ENCODE measurements around the gene NCOA7.

DNA sequence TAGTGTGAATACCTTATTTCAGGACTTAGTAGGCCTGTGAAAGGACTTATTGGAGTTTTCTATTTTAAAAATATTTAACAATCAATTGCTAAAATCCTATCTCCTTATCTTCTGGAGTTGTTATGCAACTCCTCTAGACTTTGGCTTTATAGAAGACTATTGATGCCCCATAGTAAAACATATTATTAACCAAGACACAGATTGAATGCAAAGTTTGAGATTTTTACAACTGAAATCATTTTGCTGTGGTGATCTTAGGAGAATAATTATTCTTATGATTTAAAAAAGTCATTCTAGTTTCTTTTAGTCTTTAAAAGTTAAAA is 36.9 kb upstream of the NCOA7 start:
- TF ChIP-seq HMG20B (CRISPR knock-in tag; IDR thresholded peaks at IDR 0.05) = no peak
- TF ChIP-seq, protein P1, sequence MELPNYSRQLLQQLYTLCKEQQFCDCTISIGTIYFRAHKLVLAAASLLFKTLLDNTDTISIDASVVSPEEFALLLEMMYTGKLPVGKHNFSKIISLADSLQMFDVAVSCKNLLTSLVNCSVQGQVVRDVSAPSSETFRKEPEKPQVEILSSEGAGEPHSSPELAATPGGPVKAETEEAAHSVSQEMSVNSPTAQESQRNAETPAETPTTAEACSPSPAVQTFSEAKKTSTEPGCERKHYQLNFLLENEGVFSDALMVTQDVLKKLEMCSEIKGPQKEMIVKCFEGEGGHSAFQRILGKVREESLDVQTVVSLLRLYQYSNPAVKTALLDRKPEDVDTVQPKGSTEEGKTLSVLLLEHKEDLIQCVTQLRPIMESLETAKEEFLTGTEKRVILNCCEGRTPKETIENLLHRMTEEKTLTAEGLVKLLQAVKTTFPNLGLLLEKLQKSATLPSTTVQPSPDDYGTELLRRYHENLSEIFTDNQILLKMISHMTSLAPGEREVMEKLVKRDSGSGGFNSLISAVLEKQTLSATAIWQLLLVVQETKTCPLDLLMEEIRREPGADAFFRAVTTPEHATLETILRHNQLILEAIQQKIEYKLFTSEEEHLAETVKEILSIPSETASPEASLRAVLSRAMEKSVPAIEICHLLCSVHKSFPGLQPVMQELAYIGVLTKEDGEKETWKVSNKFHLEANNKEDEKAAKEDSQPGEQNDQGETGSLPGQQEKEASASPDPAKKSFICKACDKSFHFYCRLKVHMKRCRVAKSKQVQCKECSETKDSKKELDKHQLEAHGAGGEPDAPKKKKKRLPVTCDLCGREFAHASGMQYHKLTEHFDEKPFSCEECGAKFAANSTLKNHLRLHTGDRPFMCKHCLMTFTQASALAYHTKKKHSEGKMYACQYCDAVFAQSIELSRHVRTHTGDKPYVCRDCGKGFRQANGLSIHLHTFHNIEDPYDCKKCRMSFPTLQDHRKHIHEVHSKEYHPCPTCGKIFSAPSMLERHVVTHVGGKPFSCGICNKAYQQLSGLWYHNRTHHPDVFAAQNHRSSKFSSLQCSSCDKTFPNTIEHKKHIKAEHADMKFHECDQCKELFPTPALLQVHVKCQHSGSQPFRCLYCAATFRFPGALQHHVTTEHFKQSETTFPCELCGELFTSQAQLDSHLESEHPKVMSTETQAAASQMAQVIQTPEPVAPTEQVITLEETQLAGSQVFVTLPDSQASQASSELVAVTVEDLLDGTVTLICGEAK (IDR thresholded peaks at IDR 0.05) = no peak
- TF ChIP-seq, protein P1 (CRISPR knock-in tag; IDR thresholded peaks at IDR 0.05) = no peak
- TF ChIP-seq, protein P2, sequence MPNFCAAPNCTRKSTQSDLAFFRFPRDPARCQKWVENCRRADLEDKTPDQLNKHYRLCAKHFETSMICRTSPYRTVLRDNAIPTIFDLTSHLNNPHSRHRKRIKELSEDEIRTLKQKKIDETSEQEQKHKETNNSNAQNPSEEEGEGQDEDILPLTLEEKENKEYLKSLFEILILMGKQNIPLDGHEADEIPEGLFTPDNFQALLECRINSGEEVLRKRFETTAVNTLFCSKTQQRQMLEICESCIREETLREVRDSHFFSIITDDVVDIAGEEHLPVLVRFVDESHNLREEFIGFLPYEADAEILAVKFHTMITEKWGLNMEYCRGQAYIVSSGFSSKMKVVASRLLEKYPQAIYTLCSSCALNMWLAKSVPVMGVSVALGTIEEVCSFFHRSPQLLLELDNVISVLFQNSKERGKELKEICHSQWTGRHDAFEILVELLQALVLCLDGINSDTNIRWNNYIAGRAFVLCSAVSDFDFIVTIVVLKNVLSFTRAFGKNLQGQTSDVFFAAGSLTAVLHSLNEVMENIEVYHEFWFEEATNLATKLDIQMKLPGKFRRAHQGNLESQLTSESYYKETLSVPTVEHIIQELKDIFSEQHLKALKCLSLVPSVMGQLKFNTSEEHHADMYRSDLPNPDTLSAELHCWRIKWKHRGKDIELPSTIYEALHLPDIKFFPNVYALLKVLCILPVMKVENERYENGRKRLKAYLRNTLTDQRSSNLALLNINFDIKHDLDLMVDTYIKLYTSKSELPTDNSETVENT (CRISPR knock-in tag; IDR thresholded peaks at IDR 0.05) = no peak
- TF ChIP-seq NELFE (IDR thresholded peaks at IDR 0.05; ENCODE audit: insufficient read depth, insufficient read length) = no peak
- TF ChIP-seq, protein P3, sequence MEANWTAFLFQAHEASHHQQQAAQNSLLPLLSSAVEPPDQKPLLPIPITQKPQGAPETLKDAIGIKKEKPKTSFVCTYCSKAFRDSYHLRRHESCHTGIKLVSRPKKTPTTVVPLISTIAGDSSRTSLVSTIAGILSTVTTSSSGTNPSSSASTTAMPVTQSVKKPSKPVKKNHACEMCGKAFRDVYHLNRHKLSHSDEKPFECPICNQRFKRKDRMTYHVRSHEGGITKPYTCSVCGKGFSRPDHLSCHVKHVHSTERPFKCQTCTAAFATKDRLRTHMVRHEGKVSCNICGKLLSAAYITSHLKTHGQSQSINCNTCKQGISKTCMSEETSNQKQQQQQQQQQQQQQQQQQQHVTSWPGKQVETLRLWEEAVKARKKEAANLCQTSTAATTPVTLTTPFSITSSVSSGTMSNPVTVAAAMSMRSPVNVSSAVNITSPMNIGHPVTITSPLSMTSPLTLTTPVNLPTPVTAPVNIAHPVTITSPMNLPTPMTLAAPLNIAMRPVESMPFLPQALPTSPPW (CRISPR knock-in tag; IDR thresholded peaks at IDR 0.05) = no peak
- no peak for TF ChIP-seq CEBPB (tag; IDR thresholded peaks at IDR 0.05)
- no peak for TF ChIP-seq GATAD2B (IDR thresholded peaks at IDR 0.05; ENCODE audit: borderline replicate concordance)
- TF ChIP-seq, protein P4, sequence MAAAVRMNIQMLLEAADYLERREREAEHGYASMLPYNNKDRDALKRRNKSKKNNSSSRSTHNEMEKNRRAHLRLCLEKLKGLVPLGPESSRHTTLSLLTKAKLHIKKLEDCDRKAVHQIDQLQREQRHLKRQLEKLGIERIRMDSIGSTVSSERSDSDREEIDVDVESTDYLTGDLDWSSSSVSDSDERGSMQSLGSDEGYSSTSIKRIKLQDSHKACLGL (CRISPR knock-in tag; IDR thresholded peaks at IDR 0.05; ENCODE audit: borderline replicate concordance, poor library complexity, severe bottlenecking) = no peak
- no peak for TF ChIP-seq RNF2 (IDR thresholded peaks at IDR 0.05)
- TF ChIP-seq HDAC3 (IDR thresholded peaks at IDR 0.05; ENCODE audit: borderline replicate concordance, partially characterized antibody) = no peak
- no peak for TF ChIP-seq ZNF23 (CRISPR knock-in tag; IDR thresholded peaks at IDR 0.05)
